ENCODE results near the gene PLD1.
"Not testable (repeated sequence)": the region's sequence is repeated elsewhere in the genome, so short reads cannot be mapped to it uniquely, and the experiment has no call there.

PLD1 gene

GRCh38 chr3:171694888-171695287 lies 115.4 kb downstream of the PLD1 start:
- no peak for DNase-seq

DNA sequence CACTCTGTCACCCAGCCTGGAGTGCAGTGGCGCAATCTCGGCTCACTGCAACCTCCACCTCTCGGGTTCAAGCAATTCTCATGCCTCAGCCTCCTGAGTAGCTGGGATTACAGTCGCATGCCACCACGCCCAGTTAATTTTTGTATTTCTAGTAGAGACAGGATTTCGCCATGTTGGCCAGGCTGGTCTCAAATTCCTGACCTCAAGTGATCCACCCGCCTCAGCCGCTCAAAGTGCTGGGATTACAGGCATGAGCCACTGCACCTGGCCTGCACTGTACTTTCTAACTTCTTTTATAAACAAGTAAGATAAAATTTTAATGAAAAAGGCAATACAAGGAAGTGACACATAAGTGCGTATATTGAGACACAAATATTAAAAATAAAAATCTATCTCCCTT lies 117.7 kb downstream of the PLD1 start:
- not testable (repeated sequence) for DNase-seq

- no peak for DNase-seq
These were observed 118.8 kb downstream of the PLD1 start for GRCh38 chr3:171691485-171691884.

DNA sequence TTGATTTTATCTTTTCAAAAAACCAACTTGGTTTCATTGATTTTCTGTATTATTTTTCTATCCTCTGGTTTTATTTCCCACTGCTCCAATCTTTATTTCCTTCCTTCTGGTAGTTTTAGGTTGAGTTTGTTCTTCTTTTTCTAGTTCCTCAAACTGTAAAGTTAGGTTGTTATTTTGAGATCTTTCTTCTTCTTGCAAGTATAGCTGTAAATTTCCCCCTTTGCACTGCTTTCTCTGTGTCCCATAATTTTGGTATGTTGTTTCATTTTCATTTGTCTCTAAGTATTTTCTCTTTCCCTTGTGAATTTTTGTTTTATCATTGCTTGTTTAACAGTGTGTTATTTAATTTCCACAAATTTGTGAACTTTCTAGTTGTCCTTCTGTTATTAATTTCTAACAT lies 120.0 kb downstream of the PLD1 start:
- no peak for DNase-seq

GRCh38 chr3:171688593-171688992 lies 121.7 kb downstream of the PLD1 start:
- no peak for DNase-seq

- DNase-seq, result no peak
These were observed 122.3 kb downstream of the PLD1 start for GRCh38 chr3:171688002-171688401.

DNA sequence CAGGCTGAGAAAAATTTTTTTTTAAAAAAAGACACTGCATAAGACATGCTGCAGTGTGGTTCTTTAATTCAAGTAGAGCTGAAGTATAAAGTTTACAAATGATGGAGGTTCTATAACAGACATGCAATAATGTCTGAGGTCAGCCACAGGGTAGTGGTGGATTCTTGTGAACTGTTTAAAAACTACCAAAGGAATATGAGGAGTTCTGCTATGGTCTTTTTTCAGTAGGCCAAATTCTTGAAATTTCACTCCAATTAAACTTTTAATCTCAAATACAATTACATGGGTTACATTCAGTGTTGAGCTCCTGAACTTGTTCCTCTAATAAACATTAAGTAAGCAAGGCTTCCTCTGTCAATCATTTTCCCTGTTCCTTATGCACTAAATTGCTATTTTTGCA lies 122.7 kb downstream of the PLD1 start:
- DNase-seq, result no peak

DNA sequence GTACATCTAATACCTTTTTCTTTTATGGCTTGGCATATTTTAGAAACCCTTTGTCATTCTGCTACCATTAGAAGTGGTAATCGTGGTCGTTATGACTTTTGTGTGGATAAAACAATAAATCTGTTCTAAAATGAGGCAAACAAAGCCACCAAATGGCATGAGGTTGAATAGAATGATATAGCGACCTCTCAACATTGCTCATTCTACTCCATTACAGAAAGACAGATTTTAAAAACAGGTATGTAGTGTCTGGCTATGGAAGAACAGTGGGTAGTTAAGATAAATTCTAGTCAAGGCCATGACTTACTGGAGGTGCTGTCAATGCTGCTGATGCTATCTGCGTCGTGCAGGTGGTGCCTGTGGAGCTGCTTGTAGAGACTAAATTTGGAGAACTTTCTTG lies 123.2 kb downstream of the PLD1 start:
- DNase-seq, result no peak

- no peak for DNase-seq
These were observed 125.0 kb downstream of the PLD1 start for GRCh38 chr3:171685116-171685895.

DNA sequence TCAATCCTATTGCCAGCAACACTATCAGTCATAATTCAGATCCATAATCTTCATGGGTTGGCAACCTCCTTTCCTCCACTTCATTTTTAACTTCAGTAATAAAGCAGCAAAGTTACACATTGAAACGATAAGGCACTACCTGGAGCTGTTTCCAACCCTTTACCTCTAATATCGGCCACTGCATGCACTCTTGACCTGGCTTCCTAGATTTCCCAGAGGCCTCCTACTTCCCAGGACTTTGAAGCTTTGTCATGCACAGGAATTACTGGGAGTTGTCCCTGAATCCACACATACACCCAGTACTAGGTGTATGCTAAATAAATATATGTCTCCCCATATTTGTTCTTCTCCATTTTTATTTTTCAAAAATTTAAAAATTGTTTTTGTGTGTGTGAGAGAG lies 126.1 kb downstream of the PLD1 start:
- no peak for DNase-seq

DNA sequence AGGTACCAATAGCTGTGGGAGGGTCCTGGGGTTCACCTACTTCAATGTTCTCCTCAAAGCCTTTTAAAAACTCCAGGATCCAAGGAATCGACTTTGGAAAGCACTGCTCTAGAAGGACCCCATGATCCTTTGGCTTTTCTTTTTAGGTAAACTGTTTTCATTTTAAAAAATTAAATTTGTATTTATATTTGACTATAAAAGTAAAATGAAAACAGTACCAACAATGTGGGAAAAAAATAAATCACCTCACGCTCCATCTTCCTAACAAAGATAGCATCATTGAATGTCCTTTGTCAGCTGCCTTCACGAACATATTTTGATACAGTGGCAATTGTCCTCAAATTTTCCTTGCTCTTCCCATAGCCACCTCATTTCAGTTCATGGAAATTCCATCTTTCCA lies 127.5 kb downstream of the PLD1 start:
- no peak for DNase-seq

- DNase-seq, result no peak
These were observed 129.4 kb downstream of the PLD1 start for GRCh38 chr3:171680726-171681411.

DNA sequence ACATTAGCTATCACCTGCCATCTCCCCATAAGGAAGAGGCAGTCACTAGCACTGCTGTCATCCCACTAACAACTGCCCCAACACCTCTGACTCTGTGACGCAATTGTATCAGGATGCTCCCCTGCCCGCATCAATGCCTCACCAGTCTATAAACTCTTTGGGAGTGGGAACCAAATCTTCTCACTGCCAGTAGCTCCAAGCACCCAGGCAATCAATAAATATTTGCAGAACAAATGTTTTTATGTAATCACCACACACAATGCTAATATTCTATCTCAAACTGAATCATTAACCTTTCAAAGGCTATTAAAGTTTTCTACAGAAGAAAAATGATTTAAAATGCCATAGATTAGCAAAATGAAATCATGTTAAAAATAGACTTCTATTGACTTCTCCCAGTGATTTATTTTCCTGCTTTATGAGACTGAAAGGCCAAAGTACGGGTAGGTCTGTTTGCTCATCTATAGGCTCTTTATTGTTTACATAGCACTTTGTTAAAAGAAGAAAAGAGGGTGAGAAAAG lies 131.3 kb downstream of the PLD1 start:
- no peak for DNase-seq

GRCh38 chr3:171677706-171678105 lies 132.6 kb downstream of the PLD1 start:
- DNase-seq, result no peak

DNA sequence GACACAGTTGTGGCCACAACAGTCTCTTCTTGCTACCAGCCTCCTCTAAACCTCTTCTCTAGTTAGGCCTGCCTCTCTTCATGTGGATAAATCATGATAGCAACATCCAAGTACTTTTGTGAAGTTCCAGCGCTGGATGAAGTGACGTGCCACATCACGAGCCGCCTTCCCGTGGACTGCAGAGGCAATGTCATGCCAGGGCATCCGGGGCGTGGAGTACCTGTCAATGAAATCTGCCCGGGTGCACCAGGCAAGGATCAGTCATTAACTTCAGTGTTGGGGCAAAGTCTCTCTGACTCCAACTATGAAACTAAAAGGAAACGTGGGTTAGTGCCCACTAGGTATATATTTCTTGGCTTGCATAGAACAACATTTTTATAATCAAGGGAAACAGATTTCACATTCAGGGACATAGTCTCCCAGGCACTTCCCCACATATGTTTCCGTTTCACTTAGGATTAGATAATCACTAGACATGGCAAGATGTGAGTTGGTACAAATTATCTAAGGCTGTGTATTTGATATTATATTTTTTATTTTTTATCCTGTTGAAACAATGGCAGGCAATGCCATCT lies 133.6 kb downstream of the PLD1 start:
- no peak for DNase-seq

DNA sequence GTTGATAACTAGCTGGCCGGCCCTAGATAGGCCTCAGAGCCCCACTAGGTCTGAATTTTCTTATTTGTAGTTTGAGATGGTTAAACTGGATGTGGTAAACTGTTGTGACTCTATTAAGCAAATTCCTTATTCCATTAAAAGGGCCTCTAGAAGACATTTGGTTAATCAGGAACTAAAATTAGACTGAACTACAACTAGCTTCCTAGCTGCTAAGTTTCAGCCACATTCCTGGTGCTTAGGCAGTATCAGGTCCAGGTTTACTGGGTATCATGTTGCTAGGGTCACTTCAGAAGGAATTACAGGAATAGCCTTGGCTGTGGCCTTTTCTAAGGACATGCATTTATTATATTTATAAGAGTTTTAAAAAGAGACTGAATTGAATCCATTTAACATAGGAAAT lies 136.3 kb downstream of the PLD1 start:
- DNase-seq, result no peak

DNA sequence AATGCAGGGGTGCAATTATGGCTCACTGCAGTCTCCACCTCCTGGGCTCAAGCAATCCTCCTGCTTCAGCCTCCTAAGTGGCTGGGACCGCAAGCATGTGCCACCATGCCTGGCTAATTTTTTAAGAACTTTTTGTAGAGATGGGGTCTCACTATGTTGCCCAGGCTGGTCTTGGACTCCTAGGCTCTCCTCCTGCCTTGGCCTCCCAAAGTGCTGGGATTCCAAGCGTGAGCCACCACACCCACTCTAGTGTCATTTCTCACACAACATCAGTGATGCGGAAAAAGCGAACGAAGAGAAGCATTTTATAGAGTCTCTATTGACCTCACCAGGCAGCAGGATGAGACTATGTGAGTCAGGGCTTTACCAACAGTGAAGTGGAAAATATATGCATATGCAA lies 137.7 kb downstream of the PLD1 start:
- DNase-seq, result no peak

DNA sequence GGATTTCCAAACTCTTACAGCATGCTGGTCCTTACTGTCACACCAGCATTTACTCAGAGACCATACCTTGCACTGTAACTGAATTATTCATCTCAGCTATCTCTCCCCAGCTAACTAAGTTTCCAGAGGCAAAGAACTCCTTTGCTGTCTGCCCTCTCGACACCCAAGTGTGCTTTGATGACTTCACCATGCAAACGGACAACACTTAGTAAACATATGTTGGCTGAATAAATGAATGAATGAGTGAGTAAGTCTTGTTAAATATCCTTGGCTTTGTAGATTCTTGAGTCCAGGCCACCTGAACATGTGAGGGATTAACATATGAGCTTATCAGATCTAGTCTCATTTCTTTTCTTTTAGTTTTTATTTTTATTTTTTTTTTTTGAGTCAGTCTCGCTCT lies 138.2 kb downstream of the PLD1 start:
- DNase-seq, result no peak

DNA sequence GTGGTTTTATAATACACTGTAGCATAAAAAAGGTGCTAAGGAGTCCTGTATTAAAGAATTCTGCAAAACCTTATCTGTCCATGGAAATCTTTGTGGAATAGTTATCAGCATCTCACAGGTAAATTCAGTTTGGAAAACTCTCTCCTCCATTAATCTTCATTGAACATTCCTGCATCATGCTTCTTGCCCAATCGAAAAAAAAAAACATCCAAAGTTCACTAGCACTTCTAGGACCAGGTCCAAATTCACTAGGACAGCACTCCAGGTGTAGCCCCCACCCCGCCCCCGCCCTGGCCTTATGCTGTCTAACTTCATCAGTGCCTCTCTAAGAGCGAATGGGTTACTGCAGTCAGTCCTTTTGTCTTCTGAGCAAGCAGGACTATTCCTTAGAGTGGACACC lies 138.6 kb downstream of the PLD1 start:
- no peak for DNase-seq

- DNase-seq, result no peak
These were observed 143.8 kb downstream of the PLD1 start for GRCh38 chr3:171666516-171666915.

- no peak for DNase-seq
These were observed 146.5 kb downstream of the PLD1 start for GRCh38 chr3:171663805-171664204.

DNA sequence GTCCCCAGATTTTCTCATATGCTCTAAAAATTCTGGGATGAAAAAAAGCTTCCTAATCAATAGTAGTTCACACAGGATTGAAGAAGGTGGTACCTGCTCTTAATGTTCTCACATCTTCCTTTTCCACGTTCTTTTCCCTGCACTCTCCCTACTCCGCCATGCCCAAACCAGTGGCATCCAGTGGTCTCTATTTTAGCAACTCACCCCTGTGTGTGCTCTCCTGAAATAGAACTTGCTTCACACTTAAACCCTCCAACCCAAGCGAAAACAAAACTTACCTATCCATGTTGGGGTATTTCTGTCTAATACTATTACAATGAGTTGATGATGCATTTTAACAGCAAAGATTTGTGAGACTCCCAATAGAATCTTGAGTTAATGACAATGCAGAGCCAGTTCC lies 148.8 kb downstream of the PLD1 start:
- DNase-seq, result no peak

DNA sequence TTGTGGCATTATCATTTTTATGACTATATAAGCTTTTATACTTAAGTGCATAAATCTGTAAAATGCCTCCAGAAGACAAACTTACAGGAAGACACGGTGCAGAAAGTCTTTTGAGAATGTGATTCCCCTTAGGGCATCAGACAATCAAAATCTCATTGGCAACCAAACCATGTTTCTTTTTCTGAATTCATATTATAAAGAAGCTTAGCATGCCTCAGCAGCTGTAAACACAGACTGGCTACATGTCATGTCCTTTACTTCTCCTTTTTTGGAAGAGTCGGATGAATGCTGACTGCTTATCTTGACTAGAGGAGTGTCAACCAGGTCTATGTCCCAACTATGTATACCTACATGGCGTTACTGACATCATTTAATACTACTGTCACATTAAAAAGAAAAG lies 150.1 kb downstream of the PLD1 start:
- no peak for DNase-seq

- DNase-seq, result no peak
These were observed 151.4 kb downstream of the PLD1 start for GRCh38 chr3:171658841-171659240.

All from stimulated activated CD8-positive, alpha-beta memory T cell treated with anti-CD3 and anti-CD28 coated beads, Interleukin-4, amount 100 ng/mL, for 48 hours (primary cell).